Measurements from ENCODE around the gene SLC48A1. TPM values are rescaled to one million over a fixed set of nuclear protein-coding genes. Genes with fewer than 3 reads are reported as not detected.

SLC48A1 gene
- 65.5 TPM for polyA plus RNA-seq (2012; ENCODE audit: insufficient read depth, insufficient read length, low read depth)

DNA sequence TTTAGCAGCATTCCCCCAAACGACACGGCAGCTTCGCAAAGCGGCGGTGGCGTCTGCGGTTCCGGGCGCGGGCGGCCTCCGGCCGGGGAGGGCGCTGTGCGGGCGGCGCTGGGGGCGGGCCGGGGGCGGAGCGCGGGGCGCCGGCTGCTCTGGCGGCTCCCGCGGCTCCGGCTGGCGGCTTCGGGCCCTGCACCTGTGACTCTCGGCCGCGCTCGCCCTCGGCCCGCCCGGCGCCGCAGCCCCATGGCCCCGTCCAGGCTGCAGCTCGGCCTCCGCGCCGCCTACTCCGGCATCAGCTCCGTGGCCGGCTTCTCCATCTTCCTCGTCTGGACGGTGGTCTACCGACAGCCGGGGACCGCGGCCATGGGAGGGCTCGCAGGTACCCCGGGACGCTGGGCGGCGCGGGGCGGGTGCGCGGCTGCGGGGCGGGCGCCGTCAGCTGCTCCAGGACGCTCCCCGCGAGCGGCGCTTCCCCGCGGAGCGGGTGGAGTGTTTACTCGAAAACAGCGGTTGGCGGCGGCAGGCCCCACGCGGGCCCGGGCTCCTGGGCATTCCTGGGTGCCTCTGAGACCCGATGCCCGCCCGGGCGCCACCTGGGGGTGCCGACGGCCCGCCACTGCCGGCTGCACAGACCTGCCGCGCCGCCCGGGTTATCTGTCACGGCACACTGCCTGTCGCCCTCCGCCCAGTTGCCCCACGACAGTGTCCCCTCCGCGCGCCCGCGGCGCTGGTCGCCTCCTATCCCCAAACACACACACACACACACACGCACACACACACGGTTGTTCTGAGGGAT is at the start of gene SLC48A1:
SLC48A1 (plus strand) TSS at position 177 of the 796 bp plus-strand sequence; CDS start at position 244, 67 bp downstream.
- no peaks in the 10 kb centered on the region for H3K27me3 ChIP-seq
- TF ChIP-seq, protein P1, sequence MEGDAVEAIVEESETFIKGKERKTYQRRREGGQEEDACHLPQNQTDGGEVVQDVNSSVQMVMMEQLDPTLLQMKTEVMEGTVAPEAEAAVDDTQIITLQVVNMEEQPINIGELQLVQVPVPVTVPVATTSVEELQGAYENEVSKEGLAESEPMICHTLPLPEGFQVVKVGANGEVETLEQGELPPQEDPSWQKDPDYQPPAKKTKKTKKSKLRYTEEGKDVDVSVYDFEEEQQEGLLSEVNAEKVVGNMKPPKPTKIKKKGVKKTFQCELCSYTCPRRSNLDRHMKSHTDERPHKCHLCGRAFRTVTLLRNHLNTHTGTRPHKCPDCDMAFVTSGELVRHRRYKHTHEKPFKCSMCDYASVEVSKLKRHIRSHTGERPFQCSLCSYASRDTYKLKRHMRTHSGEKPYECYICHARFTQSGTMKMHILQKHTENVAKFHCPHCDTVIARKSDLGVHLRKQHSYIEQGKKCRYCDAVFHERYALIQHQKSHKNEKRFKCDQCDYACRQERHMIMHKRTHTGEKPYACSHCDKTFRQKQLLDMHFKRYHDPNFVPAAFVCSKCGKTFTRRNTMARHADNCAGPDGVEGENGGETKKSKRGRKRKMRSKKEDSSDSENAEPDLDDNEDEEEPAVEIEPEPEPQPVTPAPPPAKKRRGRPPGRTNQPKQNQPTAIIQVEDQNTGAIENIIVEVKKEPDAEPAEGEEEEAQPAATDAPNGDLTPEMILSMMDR (IDR thresholded peaks at IDR 0.05; ENCODE audit: low read depth, low read length): peak; percentile 31; the same call in 1 of the 2 replicates
- peaks cover 4% of the 10 kb centered on the region; the same call in 1 of the 2 replicates for H3K36me3 ChIP-seq
- peaks cover 48% of the 10 kb centered on the region for H3K4me1 ChIP-seq
- no peaks in the 10 kb centered on the region for H3K9me3 ChIP-seq
- peak within 1 kb of the TSS; percentile 80 for H3K4me3 ChIP-seq (ENCODE audit: low read depth, low read length)
- DNase-seq: peak; percentile 85

DNA sequence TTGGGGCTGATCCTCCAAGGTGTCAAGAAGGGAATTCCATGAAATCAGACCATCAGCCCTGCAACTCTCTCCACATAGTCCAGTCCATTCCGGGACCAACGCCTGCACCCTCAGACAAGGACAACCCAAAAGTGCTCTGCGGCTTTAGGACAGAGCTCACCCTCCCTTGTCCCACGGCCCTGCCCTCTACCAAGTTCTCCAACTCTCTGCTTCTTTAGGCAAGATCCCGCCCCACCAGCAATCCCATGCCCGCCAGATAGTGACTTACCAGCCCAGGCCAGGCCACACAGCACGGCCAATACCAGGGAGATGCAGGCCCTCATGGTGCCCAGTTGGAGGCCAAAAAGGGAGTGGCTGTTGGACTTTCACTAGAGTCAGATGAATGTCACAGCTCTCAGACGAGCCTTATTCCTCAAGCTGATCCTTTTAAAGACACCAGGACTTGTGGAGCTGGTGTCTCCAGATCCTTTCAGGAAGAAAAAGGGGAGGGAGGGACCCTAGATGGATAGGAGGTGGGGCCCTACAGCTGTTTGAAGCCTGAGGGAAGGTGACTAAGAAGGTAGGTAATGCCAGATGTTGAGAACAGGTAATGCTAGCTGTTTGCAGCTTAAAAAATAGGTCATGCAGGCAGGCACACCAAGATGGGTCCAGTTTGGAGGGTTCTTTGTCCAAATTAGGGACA is 47.8 kb upstream of the SLC48A1 start, which contains the start of gene ENDOU:
ENDOU (minus strand) TSS at position 400 of the 682 bp plus-strand sequence; CDS start at position 323, 77 bp downstream.
- H3K27me3 ChIP-seq: no peaks in the 10 kb centered on the region
- no peaks in the 10 kb centered on the region for H3K9me3 ChIP-seq
- TF ChIP-seq, protein P1 (IDR thresholded peaks at IDR 0.05; ENCODE audit: low read depth, low read length): no peak
- DNase-seq: no peak
- no peaks in the 10 kb centered on the region for H3K36me3 ChIP-seq
- no peaks in the 10 kb centered on the region for H3K4me1 ChIP-seq
- no peak within 1 kb of the TSS for H3K4me3 ChIP-seq (ENCODE audit: low read depth, low read length)

DNA sequence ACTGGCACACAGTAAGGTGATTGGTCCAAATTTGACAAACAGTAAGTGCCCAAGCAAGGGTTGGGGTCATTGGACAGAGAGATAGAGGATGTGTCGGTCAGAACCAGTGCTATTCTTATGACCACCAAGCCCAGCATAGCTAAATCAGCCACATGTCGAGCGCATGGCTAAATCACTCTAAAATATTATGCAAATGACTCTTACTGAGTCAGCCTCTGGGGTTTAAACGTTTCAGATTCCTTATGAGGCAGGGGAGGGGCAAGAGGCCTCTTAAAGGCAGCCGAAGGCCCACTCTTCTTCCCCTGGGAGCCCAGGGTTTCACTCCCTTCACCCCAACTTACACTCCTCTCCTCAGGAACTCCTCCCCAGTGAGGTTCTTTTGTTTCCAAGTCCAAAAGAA is 47.1 kb upstream of the SLC48A1 start:
- Histone ChIP-seq H3K4me3 (ENCODE audit: low read depth, low read length) (no peak overlapping the region), H3K27me3 (no peaks in the 10 kb centered on the region), H3K4me1 (no peaks in the 10 kb centered on the region), H3K9me3 (no peaks in the 10 kb centered on the region), H3K36me3 (no peaks in the 10 kb centered on the region)
- no peak for DNase-seq
- TF ChIP-seq, protein P1 (IDR thresholded peaks at IDR 0.05; ENCODE audit: low read depth, low read length): no peak

DNA sequence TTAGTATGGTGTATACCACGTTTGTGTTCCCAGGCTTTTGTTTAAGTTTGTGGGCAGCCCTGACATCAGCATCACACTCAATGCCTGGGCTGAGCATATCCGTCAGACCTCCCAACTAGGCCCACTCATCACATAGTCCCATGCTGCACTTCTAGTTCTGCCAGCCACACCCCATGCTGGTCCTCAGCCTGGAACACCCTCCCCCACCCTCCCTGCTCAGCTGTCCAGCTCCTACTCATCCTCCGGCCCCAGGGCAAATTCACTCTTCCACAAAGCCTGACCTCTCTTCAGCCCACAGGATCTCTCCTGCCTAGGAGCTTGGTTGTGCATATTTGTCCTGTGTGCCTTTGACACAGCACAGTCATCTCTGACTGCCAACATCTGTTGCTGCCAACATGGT is 43.8 kb upstream of the SLC48A1 start:
- DNase-seq: no peak
- Histone ChIP-seq H3K4me3 (ENCODE audit: low read depth, low read length) (no peak overlapping the region), H3K4me1 (no peaks in the 10 kb centered on the region), H3K36me3 (no peaks in the 10 kb centered on the region), H3K9me3 (no peaks in the 10 kb centered on the region), H3K27me3 (no peaks in the 10 kb centered on the region)
- TF ChIP-seq, protein P1 (IDR thresholded peaks at IDR 0.05; ENCODE audit: low read depth, low read length): no peak

DNA sequence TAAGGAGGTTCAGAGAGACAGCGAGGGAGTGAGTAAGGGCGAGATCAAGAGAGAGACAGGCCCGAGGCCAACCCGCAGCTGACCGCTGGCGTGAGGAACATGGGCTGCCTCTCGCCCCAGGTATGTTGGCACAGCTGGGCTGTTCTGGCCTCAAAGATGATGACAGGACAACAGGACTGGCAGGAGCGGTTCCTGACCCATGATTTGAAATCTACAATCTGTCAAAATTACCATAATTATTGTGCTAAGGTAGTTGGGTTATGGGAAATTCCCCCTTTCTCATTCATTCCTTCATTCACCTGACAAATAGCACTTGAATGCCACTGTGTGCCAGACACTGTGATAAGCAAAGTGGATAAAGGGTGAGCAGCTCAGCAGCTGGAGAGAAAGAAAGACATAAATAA is 42.7 kb upstream of the SLC48A1 start:
- Histone ChIP-seq H3K9me3 (no peaks in the 10 kb centered on the region), H3K27me3 (no peaks in the 10 kb centered on the region), H3K4me3 (ENCODE audit: low read depth, low read length) (no peak overlapping the region), H3K36me3 (no peaks in the 10 kb centered on the region), H3K4me1 (no peaks in the 10 kb centered on the region)
- DNase-seq: no peak
- TF ChIP-seq, protein P1 (IDR thresholded peaks at IDR 0.05; ENCODE audit: low read depth, low read length): no peak
